Kasumi-1 (cell line): ENCODE measurements around the gene SYS1.

Source experiments
- DNase-seq, 2 experiments: peaks; one replicate each; lab custom pipeline; 2025; lab: John Stamatoyannopoulos, UW

The SYS1 gene

GRCh38 chr20:45415822-45416637, 53.1 kb downstream of the SYS1 start, which contains the start of gene PIGT:
Gene PIGT (plus strand): TSS chr20:45416141. CDS start chr20:45416157, 16 bp downstream.
- DNase-seq: peak; percentile 92 to 93

GRCh38 chr20:45416917-45417316, 54.0 kb downstream of the SYS1 start:
- DNase-seq: no peak
